Stimulated activated naive CD4-positive, alpha-beta T cell treated with Interleukin-2 at 50 U/mL for 16 hours (primary cell): Measurements from ENCODE around the gene CIAO2A.

Source experiments
- DNase-seq: peaks from one replicate; lab custom pipeline; 2025; lab: John Stamatoyannopoulos, UW

CIAO2A gene

DNA sequence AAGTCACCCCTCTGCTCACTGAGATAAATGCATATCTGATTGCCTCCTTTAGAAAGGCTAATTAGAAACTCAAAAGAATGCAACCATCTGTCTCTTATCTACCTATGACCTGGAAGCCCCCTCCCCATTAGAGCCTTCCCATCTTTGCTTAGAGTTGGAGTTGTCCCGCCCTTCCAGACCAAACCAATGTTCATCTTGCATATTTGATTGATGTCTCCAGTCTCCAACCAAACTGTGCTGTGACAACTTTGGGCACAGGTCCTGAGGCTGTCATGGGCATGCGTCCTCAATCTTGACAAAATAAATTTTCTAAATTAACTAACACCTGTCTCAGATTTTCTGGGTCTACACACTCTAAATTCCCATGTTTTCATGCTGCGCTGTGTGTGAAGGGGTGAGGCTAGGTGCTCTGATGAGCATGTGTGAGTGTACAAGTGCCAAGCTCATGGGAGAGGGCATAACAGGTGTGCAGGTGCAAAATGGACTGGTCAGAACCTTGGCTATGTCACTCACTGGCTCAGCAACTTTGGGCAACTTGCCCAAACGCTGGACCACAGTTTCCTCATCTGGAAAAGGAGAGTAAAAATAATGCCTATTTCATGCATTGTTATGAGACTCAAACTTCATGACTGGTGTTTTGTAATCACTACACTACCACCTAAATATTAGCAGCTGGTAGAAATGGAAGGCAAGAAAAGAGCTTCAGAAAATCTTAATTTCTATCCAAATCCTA, 54.6 kb downstream of the CIAO2A start:
- DNase-seq = no peak

DNA sequence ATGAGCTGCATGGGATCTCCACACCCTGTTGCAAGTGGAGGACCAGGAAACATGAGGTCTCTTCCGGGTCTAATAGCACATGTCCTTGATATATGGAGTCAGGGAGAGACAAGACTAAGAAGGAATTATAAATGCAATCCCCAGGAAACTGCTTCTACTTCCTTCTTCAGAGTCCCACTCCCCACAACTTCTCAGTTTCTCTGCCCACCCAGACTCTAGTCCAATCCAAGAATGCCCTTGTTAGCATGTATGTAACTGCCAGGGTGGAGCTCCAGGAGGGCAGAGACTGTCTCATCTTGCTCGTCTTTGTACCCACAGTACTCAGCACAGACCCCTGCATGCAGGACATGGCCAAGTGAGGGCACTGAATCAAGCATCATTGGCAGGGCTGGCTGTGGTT, 55.7 kb downstream of the CIAO2A start:
- no peak for DNase-seq

GRCh38 chr15:64037116-64037515, 56.5 kb downstream of the CIAO2A start:
- no peak for DNase-seq

DNA sequence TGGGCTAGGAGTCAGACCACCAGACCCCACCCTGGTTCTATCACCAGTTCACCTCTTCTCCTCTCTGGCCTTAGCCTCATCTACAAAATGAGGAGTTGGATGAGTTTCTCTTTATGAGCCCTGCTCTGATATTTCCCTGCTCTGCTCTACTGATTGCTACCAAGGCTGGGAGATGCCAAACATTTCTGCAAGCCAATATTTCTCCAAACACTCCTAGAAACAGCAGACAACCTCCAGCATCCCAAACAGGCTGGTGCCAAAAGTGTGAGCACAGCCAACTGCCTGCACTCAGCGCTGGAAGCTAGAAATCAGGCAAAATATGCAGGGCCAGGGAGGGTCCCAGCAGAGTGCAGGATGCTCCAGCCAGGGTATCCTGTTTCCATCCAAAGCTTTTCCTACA, 58.1 kb downstream of the CIAO2A start:
- DNase-seq = no peak

DNA sequence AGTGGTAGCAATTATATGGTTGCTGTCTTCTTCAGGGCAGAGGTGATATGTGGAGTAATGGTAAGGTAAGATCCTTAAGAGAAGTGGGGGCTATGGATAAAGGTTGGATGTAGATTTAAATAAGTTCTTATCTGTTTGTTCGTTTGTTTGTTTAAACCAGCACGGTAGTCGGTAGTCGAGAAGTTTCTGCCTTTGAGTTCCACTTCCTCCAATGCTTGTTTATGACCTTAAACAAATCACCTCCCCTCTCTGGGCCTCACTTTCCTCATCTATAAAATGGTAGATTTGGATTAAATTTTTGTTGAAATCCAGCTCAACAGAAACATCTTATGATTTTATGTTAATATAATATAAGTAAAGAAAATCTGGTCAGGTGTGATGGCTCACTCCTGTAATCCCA, 59.1 kb downstream of the CIAO2A start:
- no peak for DNase-seq

GRCh38 chr15:64032329-64032728, 61.3 kb downstream of the CIAO2A start:
- no peak for DNase-seq

DNA sequence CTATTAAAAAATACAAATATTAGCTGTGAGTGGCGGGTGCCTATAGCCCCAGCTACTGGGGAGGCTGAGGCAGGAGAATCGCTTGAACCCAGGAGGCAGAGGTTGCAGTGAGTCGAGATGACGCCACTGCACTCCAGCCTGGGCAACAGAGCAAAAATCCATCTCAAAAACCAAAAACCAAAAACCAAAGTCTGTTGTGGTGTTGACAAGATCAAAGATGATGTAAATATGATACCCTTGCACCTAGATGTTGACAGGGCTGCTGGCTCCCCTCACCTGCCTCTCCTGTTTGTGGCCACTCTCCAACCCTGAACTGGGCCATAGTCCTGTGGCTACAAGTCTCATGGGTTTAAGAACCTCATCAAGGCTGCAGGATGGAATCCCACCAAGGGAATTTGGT, 63.5 kb downstream of the CIAO2A start:
- no peak for DNase-seq

GRCh38 chr15:64029633-64030032, 64.0 kb downstream of the CIAO2A start:
- no peak for DNase-seq

- DNase-seq = no peak
Measured at GRCh38 chr15:64029110-64029509, 64.5 kb downstream of the CIAO2A start.

DNA sequence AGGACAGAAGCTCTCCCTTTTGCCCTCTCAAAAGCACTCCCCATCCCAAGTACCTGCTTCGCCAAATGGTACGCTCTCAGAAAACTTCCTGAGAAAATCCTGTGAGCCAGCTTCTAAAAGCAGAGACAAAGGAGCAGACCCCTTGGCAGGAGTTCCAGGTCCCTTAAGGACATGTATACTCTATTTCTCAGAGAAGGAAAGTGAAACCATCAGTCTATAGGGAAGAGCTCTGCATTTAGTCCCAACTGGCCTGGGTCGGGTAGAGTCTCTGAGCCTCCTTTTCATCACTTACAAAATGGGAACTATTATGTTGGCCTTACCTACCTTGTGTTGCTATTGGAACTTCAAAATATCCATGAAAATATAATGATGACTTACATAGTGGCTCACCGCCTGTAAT, 67.0 kb downstream of the CIAO2A start:
- no peak for DNase-seq

DNA sequence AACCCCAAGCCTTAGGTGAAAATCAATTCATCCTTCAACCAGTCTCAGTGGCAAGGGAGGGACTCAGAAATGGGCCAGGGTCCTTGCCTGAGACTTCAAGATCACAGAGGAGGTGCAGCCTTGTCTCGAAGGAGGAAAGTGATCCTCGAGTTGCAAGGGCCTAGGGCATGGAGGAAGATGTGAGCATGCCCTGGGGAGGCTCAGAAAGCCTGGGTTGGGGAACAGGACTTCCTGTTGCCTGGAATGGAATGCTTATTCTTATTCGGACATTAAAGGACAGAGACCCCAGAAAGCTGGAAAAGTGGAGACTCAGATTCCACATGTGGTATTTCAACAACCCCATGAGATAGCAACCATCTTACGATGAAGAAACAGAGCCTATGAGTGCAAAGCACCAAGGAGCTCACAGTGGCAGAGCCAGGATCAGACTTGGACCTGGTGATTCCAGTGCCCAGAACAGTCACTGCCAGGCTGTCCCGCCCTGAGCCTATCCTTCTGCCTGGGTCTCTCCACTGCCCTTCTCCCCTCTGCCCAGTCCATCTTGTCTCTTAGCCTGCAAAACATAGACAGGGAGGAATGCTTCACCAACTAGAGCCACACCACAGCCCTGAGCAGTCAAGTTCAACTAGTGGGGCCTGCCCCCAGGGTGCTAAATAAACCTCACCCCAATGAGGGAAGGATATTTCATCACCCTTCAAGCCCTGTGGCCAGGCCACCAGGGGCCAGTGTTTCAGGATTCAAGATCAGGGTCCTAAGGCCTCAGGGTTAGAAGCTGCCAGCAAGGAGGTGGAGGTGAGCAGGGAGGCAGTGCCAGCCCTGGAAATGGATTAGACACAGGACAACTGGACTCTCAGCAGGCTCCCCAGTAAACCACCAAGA, 69.2 kb downstream of the CIAO2A start:
- DNase-seq = no peak

DNA sequence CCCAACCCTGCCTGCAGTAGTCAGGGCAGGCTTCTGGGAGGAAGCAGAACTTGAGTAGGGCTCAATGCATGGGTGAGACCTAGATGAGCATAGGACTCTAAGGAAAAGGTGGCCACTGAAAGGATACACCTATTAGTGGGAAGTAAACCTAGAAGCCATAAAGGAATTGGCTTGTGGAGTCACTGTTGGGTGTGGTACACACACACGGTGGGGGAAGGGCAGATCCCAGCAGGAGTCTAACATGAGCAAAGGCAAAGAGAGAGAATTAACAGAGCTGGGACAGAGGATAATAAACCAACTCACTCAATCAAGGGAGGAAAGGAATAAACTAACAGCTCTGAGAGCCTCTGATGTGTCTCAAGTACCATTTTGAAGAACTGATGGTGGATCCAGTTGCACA, 70.4 kb downstream of the CIAO2A start:
- no peak for DNase-seq

DNA sequence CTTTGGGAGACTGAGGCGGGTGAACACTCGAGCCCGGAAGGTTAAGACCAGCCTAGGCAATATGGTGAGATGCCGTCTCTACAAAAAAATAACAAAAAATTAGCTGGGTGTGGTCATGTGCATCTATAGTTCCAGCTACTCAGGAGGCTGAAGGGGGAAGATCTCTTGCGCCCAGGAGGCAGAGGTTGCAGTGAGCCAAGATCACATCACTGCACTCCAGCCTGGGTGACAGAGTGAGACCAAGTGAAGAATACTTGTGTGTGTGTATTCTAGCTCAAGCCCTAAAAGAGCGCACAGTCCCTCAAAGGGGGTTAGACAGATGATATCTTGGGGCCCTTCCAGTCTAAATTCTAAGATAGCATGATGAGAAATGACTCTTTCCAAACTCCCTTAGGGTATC, 71.1 kb downstream of the CIAO2A start:
- no peak for DNase-seq
